Measurements from ENCODE around the gene RMP24.

RMP24 gene

GRCh38 chr18:35953688-35954087 lies 18.8 kb upstream of the RMP24 start:
- no peaks in the 10 kb centered on the region for H3K9me3 ChIP-seq
- ChIA-PET POLR2A (no interaction called here), CTCF (no interaction called here)
- H3K36me3 ChIP-seq (ENCODE audit: control insufficient read depth, insufficient read depth, low read length) = no peaks in the 10 kb centered on the region
- H3K27me3 ChIP-seq (replicated peaks; ENCODE audit: control insufficient read depth, insufficient read depth, low read length) = no peaks in the 10 kb centered on the region
- H3K4me3 ChIP-seq (ENCODE audit: low read depth, low read length) = no peak overlapping the region
- H3K4me1 ChIP-seq = no peaks in the 10 kb centered on the region
- Mint-ChIP-seq H3K27me3 (ENCODE audit: insufficient read depth, unreplicated experiment) (peaks cover 2% of the 10 kb centered on the region), H3K36me3 (ENCODE audit: insufficient read depth, unreplicated experiment) (no peaks in the 10 kb centered on the region), H3K9me3 (ENCODE audit: unreplicated experiment) (no peaks in the 10 kb centered on the region), H3K4me3 (ENCODE audit: unreplicated experiment) (no peak overlapping the region), H3K4me1 (ENCODE audit: low read depth, unreplicated experiment) (no peaks in the 10 kb centered on the region), H3K27ac (ENCODE audit: unreplicated experiment) (no peak overlapping the region)
- no peak for DNase-seq
- intact Hi-C loops (cut with micrococcal nuclease; ENCODE audit: unreplicated experiment) = no loop called here
- BruUV-seq (replicated peaks) = no TSS peak
- TF ChIP-seq, protein P1, sequence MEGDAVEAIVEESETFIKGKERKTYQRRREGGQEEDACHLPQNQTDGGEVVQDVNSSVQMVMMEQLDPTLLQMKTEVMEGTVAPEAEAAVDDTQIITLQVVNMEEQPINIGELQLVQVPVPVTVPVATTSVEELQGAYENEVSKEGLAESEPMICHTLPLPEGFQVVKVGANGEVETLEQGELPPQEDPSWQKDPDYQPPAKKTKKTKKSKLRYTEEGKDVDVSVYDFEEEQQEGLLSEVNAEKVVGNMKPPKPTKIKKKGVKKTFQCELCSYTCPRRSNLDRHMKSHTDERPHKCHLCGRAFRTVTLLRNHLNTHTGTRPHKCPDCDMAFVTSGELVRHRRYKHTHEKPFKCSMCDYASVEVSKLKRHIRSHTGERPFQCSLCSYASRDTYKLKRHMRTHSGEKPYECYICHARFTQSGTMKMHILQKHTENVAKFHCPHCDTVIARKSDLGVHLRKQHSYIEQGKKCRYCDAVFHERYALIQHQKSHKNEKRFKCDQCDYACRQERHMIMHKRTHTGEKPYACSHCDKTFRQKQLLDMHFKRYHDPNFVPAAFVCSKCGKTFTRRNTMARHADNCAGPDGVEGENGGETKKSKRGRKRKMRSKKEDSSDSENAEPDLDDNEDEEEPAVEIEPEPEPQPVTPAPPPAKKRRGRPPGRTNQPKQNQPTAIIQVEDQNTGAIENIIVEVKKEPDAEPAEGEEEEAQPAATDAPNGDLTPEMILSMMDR (IDR thresholded peaks at IDR 0.05; ENCODE audit: insufficient read depth in 1 of 2, low read depth in 1 of 2, low read length in 1 of 2, severe bottlenecking in 1 of 2, unreplicated experiment in 1 of 2) = no peak

- Mint-ChIP-seq H3K4me1 (ENCODE audit: low read depth, unreplicated experiment) (no peaks in the 10 kb centered on the region), H3K27me3 (ENCODE audit: insufficient read depth, unreplicated experiment) (peaks cover 2% of the 10 kb centered on the region), H3K27ac (ENCODE audit: unreplicated experiment) (no peak overlapping the region), H3K4me3 (ENCODE audit: unreplicated experiment) (no peak overlapping the region), H3K9me3 (ENCODE audit: unreplicated experiment) (no peaks in the 10 kb centered on the region), H3K36me3 (ENCODE audit: insufficient read depth, unreplicated experiment) (no peaks in the 10 kb centered on the region)
- Histone ChIP-seq H3K27me3 (replicated peaks; ENCODE audit: control insufficient read depth, insufficient read depth, low read length) (no peaks in the 10 kb centered on the region), H3K9me3 (no peaks in the 10 kb centered on the region), H3K36me3 (ENCODE audit: control insufficient read depth, insufficient read depth, low read length) (no peaks in the 10 kb centered on the region), H3K4me1 (no peaks in the 10 kb centered on the region), H3K4me3 (ENCODE audit: low read depth, low read length) (no peak overlapping the region)
- ChIA-PET CTCF (no interaction called here), POLR2A (no interaction called here)
- no TSS peak for BruUV-seq (replicated peaks)
- intact Hi-C loops (cut with micrococcal nuclease; ENCODE audit: unreplicated experiment) = no loop called here
- no peak for DNase-seq
- TF ChIP-seq, protein P1 (IDR thresholded peaks at IDR 0.05; ENCODE audit: insufficient read depth in 1 of 2, low read depth in 1 of 2, low read length in 1 of 2, severe bottlenecking in 1 of 2, unreplicated experiment in 1 of 2) = no peak
These were observed 16.3 kb upstream of the RMP24 start for GRCh38 chr18:35956226-35956625.

DNA sequence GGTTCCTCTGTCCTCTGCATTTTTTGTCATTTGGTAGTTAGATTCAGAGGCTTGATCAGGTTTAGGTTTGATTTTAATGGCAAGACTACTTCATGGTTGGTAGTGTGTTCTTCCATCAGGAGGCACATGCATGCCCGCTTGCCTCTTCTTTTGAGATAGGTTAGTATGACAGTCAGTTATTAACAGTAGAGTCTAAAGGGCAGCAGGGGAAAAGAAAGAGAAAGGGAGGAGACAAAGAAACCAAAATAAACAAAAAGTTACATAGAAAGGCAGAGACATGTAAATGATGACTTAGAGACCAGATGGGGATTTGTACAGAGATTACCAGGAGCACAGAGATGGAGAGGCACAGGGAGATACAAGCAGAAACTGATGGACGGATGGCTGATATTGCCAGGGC lies 10.2 kb upstream of the RMP24 start:
- TF ChIP-seq, protein P1 (IDR thresholded peaks at IDR 0.05; ENCODE audit: insufficient read depth in 1 of 2, low read depth in 1 of 2, low read length in 1 of 2, severe bottlenecking in 1 of 2, unreplicated experiment in 1 of 2) = no peak
- H3K4me3 Mint-ChIP-seq (ENCODE audit: unreplicated experiment) = no peak overlapping the region
- Histone ChIP-seq H3K27me3 (replicated peaks; ENCODE audit: control insufficient read depth, insufficient read depth, low read length) (no peaks in the 10 kb centered on the region), H3K4me1 (no peaks in the 10 kb centered on the region), H3K4me3 (ENCODE audit: low read depth, low read length) (no peak overlapping the region), H3K36me3 (ENCODE audit: control insufficient read depth, insufficient read depth, low read length) (no peaks in the 10 kb centered on the region), H3K9me3 (no peaks in the 10 kb centered on the region)
- H3K27me3 Mint-ChIP-seq (ENCODE audit: insufficient read depth, unreplicated experiment) = peaks cover 3% of the 10 kb centered on the region
- intact Hi-C loops (cut with micrococcal nuclease; ENCODE audit: unreplicated experiment) = no loop called here
- H3K36me3 Mint-ChIP-seq (ENCODE audit: insufficient read depth, unreplicated experiment) = no peaks in the 10 kb centered on the region
- no TSS peak for BruUV-seq (replicated peaks)
- H3K9me3 Mint-ChIP-seq (ENCODE audit: unreplicated experiment) = peaks cover 10% of the 10 kb centered on the region
- no peaks in the 10 kb centered on the region for H3K4me1 Mint-ChIP-seq (ENCODE audit: low read depth, unreplicated experiment)
- no peak for DNase-seq
- ChIA-PET POLR2A (no interaction called here), CTCF (no interaction called here)
- H3K27ac Mint-ChIP-seq (ENCODE audit: unreplicated experiment) = no peak overlapping the region

All from Caco-2 (cell line).